Kidney tubule cell (primary cell): Measurements from ENCODE around the gene NCL.
"Not testable (repeated sequence)": the region's sequence is repeated elsewhere in the genome, so short reads cannot be mapped to it uniquely, and the experiment has no call there.

Experiments
- DNase-seq: peaks from one replicate; pipeline ENCODE4 v3.0.0-alpha.2; 2018; ENCODE audit warnings: low spot score

The NCL gene

DNA sequence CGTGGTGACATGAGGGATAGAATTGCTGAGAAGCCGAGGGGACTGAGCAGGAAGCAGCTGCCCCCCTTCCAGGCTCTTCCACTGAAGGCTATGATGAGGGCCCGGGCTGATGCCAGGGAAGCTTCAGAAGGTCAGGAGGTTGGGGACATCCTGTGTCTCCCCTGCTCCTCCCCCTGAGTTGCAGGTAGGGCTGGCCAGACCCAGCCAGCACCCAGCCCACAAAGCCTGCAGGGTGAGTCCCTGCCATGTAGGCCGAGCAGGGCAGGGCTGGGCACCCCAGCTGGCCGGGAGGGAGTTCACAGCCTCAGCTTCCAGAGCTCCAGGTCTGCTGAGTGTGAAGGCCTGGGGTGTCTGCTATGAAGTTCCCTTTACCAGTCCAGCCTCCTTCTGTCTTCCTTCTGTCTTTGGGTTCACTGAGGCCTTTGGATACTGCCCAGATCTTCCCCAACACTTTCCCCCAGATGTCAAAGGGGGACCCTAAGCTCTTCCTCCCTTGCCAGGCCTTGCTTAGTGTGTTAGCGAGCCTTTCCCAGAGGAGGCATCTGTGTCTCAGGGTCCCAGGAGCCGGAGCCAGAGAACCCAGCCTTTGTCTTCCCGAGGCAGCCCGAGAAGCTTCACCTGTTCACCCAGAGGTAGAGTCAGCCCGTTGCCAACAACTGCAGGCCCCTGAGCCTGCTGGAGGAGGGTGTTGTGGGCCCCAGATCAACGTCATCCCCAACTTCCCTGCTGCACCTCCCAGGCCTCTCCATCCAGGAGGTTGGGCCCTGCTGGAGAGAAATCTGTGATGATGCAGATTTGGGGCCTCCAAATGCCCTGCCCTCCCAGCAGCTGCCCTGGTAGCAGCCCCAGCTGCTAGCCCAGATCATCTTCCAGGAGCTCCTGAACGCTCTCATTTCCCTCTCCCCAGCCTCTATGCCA, 3.6 kb upstream of the NCL start:
- DNase-seq, result no peak

GRCh38 chr2:231467016-231467545, 2.8 kb upstream of the NCL start:
- no peak for DNase-seq

GRCh38 chr2:231464576-231465540, 574 bp upstream of the NCL start:
- DNase-seq, result peak; percentile 47

DNA sequence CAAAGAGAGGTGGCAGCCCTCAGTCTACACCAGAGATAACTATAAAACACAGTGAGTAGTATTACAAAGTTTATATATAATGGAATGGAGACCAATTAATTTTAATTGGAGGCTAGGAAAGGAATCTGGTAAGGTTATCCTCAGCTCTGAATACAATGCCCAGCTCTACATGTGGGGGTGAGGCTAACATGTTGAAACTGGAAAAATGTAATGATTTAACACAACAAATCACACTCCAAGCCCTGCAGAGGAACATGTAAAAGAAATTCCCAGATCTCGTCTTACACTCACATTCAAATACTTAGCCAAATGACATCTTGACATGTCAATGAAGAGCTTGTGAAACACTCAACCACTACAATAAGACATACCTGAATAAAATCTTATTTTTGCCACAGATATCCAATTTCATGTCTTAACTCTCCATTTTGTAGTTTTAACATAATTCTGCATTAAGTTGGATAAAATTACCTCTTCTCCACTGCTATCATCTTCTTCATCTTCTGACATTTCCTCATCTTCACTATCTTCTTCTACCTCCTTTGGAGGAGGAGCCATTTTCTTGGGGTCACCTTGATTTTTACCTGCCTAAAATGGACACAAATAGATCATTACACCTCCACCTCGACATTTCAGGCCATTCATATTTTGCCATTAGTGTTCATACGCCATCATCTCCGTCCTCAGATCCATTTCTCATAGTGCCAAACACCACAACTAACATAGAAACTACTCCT, 1.4 kb downstream of the NCL start:
- no peak for DNase-seq

DNA sequence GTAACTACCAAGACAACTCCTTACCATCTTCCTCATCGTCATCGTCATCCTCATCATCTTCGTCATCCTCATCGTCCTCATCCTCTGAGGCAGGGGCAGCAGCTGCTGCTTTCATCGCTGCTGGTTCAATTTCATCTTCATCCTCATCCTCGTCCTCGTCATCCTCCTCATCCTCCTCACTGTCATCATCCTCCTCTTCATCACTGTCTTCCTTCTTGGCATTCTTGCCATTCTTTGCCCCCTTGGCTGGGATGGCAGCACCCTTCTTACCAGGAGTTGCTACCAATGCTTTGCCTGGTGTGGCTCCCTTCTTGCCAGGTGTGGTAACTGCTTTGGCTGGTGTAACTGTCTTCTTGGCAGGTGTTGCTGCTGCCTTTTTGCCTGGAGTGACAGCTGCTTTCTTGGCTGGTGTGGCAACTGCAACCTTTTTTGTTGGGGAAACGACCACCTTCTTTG, 2.7 kb downstream of the NCL start:
- no peak for DNase-seq

DNA sequence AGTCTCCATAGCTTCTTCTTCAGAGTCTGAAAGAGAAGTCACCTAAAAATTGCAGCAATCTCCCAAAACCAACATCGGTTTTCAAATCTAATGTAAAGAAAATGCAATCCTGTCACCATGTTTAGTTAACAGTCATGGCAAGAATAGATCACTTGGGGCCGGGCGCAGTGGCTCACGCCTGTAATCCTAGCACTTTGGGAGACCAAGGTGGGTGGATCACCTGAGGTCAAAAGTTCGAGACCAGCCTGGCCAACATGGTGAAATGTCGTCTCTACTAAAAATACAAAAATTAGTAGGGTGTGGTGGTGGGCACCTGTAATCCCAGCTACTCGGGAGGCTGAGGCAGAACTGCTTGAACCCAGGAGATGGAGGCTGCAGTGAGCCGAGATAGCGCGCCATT, 3.4 kb downstream of the NCL start:
- not testable (repeated sequence) for DNase-seq

DNA sequence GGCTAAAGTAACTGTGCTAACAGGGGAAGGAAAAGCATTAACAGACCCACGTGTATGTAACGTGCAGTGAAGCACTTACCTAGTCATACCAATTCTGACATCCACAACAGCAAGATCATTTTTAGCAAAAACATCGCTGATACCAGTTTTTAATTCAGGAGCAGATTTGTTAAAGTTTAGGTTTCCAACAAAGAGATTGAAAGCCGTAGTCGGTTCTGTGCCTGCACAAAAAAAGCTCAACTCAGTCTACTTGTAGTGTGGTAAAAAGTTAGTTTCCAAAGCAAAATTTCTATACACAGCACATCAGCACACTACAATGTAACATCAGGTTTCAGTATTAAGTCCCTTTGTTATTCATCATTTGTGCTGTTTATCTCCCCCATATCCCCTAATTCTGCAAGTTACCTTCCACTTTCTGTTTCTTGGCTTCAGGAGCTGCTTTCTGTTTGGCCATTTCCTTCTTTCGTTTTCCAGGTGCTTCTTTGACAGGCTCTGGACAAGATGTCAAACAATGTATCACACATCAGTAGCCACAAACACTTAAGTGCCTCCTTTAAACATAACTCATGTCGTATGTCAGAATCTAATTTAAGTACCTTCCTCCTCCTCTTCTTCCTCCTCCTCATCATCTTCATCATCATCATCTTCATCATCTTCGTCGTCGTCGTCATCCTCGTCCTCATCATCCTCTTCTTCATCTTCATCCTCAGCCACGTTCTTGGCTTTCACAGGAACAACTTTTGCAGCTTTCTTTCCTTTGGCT, 4.0 kb downstream of the NCL start:
- DNase-seq, result no peak

DNA sequence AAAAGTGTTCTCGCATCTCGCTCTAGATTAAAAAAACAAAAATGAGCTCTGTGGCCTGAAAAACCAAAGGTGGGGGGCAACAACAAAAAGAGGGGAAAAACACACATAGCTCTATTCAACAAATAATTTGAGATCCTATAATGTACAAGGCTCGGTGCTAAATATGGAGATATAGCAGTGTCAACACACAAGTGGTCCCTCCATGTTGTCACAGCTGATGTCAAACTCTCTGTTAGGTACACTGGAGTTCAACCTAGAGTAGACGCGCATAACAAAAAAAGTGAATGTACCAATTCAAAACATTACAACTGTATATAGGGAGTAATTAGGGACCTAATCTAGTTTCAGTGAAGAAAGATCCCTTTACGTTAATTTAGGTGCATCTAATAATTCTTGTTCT, 5.9 kb downstream of the NCL start:
- DNase-seq, result no peak

DNA sequence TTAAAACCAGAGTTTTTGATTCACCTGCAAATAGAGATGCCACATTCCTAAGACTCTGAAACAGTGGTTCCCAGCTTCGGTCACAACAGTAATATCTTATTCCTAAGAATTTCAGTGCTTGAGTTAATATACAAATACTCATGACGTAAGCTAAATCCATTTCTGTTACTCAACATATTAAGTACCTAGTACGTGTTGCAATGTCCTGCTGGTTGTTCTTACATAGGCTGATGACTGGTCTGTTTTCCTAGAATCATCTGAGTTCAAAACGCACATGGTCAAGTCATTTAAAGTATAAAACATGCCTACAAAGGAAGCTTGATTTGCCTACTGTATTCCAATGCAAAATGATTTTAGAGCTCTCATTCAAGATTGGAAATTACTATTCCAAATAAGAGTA, 7.2 kb downstream of the NCL start:
- DNase-seq, result no peak

DNA sequence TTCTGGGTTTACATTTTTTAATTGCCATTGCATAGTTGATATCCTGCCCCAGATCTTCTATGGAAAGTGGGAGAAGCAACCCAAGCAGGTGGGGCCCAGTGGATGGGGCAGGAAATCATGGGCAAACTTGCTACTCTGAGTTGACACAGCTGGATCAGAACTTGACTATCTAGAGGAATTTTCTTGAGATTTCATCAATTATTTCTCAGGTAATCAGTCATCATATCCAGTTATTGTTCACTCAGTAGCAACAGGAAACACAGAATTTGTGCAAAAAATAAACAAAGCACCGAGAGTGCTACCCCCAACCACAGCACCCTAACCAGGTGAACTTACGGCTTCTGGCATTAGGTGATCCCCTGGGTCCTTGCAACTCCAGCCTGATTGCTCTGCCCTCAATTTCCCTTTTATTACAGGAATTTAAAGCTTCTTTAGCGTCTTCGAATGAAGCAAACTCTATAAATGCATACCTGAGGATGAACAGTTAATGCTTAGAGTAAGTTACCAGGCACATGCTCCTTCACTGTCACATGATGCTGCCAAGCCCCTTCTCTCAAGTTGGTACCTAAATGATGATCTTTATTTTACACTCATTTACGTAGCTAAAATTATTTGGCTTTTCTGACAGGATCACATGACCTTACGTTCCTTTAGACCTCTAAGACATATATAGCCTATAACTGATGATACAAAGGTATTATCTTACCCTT, 7.8 kb downstream of the NCL start:
- no peak for DNase-seq

DNA sequence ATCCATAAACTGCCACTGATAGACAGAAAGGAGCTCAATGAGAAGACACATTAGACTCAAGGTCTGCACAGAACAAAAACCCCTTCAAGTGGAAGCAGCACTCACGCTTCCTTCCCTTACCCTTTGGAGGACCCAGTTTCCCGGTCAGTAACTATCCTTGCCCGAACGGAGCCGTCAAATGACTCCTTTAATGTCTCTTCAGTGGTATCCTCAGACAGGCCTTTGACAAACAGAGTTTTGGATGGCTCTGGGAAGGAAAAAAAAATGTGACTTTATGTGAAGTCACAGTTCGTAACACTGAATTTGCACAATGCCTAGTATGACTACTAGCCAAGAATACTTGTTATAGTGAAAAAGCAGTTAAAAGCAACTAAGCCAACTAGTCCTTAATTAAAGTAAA, 8.4 kb downstream of the NCL start:
- no peak for DNase-seq

DNA sequence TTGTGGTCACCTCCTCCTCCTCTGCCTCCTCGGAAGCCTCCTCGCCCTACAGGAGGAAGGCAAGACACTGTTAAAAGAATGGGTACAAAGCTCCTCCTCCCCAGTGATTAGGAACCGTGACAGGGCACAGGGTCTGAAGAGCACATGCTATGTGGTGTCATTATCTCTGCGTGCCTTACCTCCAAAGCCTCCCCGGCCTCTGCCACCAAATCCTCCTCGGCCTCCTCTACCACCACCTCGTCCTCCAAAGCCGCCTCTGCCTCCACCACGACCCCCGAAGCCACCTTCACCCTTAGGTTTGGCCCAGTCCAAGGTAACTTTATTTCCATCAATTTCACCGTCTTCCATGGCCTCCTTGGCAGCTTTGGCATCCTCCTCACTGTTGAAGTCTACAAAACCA, 9.1 kb downstream of the NCL start:
- no peak for DNase-seq

DNA sequence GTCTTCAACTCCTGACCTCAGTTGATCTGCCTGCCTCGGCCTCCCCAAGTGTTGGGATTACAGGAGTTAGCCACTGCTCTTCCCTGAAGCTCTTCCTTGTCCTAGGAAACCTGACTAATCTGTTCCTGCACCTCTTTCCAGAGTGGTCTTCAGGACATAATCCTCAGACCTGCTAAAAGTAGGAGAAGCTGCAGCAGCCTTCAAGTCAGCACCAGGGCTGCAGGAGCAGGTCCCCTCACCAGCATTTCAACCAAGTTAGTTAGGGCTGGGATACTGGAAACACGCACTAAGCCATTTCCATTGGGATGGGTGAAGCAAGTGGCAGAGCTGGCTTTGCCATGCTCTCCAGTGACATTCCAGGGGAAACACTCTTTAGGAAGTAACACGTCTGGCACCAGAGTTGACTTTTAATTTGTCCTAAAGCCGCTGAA, 9.9 kb downstream of the NCL start:
- DNase-seq, result no peak

GRCh38 chr2:231452799-231453508, 11.3 kb downstream of the NCL start:
- DNase-seq, result peak; percentile 22

DNA sequence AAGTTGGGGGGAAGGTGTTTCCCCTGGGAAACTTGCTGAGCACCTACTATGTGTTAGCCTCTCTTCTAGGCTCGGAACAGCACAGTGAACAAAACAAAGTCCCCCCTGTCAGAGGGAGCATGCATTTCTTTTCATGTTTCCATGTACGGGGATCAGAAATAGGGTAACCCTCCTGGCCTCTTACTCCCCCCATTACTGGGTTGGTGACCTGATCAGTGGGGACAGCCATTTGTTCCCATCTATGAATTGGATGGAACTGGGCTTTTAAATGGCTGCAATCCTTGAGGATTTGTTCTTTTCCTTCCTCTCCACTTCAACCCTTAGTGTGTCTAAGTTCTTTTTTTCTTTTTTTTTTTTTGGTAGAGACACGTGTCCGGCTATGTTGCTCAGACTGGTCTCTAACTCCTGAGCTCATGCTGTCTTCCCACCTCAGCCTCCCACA, 13.7 kb downstream of the NCL start:
- no peak for DNase-seq

- DNase-seq, result no peak
Measured at GRCh38 chr2:231449503-231450054, 14.7 kb downstream of the NCL start.

- DNase-seq, result no peak
Measured at GRCh38 chr2:231436957-231437356, 27.3 kb downstream of the NCL start.

GRCh38 chr2:231433990-231434389, 30.3 kb downstream of the NCL start:
- DNase-seq, result no peak

DNA sequence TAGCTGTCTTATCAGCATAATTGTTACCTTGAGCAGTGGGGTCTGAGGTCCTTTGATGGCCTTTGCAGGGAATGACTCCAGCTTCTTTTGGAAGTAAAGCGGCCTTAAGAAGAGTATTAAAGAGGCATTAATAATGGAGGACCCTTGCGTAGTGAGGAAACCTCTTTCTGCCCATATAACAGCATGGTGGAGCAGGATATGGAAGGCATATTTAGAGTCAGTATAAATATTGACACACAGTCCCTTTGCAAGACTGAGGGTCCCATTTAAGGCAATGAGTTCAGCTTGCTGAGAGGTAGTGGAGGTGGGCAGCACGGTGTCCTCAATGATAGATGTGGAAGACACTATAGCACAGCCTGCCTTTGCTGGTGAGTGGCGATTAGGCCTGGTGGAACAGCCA, 32.7 kb downstream of the NCL start:
- DNase-seq, result no peak
